CD14-positive monocyte (primary cell): ENCODE data around the gene SGMS1. TPM values are rescaled to one million over a fixed set of nuclear protein-coding genes. Genes with fewer than 3 reads are reported as not detected.

Experiments used
- DNase-seq, 3 donors: peaks; one replicate each; pipeline ENCODE4 v3.0.0-alpha.2; 2011 to 2022
- H2AFZ ChIP-seq: 2 replicates; pipeline ENCODE4 v1.6.0; 2012; ENCODE audit warnings: mild to moderate bottlenecking, low read depth, low read length, inconsistent platforms; ENCODE audit not compliant: insufficient read depth, poor library complexity, severe bottlenecking
- H3K27ac ChIP-seq, 2 donors: 1 replicate in 1 of 2; 2 replicates in 1 of 2; pipeline ENCODE4 v1.5.1; 2012 to 2013; ENCODE audit warnings: low read length in 2 of 2, control low read depth in 1 of 2, inconsistent platforms in 1 of 2, low read depth in 1 of 2, mild to moderate bottlenecking in 1 of 2
- H3K27me3 ChIP-seq, 2 donors: one replicate each; pipeline versions ENCODE4 v1.6.0 to v1.6.1; 2011 to 2013; ENCODE audit warnings: low read length in 2 of 2; ENCODE audit not compliant: control insufficient read depth in 2 of 2, insufficient read depth in 2 of 2
- H3K36me3 ChIP-seq, 2 donors: replicated peaks in 1 of 2; 1 replicate in 1 of 2; 2 replicates in 1 of 2; pipeline versions ENCODE4 v1.5.1 to v1.6.1; 2012 to 2013; ENCODE audit warnings: low read length in 2 of 2, control low read depth in 1 of 2, inconsistent platforms in 1 of 2, mild to moderate bottlenecking in 1 of 2; ENCODE audit not compliant: insufficient read depth in 2 of 2, control insufficient read depth in 1 of 2
- H3K4me1 ChIP-seq, 2 donors: 1 replicate in 1 of 2; 2 replicates in 1 of 2; pipeline versions ENCODE4 v1.5.1 to v1.6.1; 2012 to 2013; ENCODE audit warnings: low read length in 2 of 2, control low read depth in 1 of 2, inconsistent platforms in 1 of 2, mild to moderate bottlenecking in 1 of 2, moderate library complexity in 1 of 2; ENCODE audit not compliant: insufficient read depth in 2 of 2, control insufficient read depth in 1 of 2
- H3K4me2 ChIP-seq: replicated peaks from 2 replicates; pipeline ENCODE3; 2012; ENCODE audit warnings: low read length, moderate library complexity, mild to moderate bottlenecking; ENCODE audit not compliant: poor library complexity, severe bottlenecking; ENCODE audit errors: extremely low read depth
- H3K4me3 ChIP-seq, 3 experiments: fragments of 200-600 bp in 1 of 3; sonication (generic) in 1 of 3; replicated peaks in 1 of 3; 1 replicate in 2 of 3; 2 replicates in 1 of 3; pipeline ENCODE4 v1.5.1; 2011 to 2013; ENCODE audit warnings: low read length in 3 of 3, mild to moderate bottlenecking in 3 of 3, control low read depth in 2 of 3, low read depth in 2 of 3, inconsistent platforms in 1 of 3, moderate library complexity in 1 of 3
- H3K79me2 ChIP-seq: 2 replicates; pipeline ENCODE4 v1.6.0; 2012; ENCODE audit warnings: mild to moderate bottlenecking, control low read depth, inconsistent platforms, low read length, moderate library complexity; ENCODE audit not compliant: insufficient read depth
- H3K9ac ChIP-seq: 2 replicates; pipeline ENCODE4 v1.6.0; 2017; ENCODE audit warnings: low read length, mild to moderate bottlenecking; ENCODE audit not compliant: insufficient read depth, poor library complexity, severe bottlenecking
- H3K9me3 ChIP-seq, 2 donors: replicated peaks in 1 of 2; 1 replicate in 1 of 2; 2 replicates in 1 of 2; pipeline versions ENCODE4 v1.5.1 to v1.6.1; 2012 to 2013; ENCODE audit warnings: low read length in 2 of 2, control low read depth in 1 of 2; ENCODE audit not compliant: control insufficient read depth in 1 of 2, insufficient read depth in 1 of 2
- H4K20me1 ChIP-seq: 2 replicates; pipeline ENCODE4 v1.6.0; 2012; ENCODE audit warnings: mild to moderate bottlenecking, low read length, control low read depth, moderate library complexity; ENCODE audit not compliant: insufficient read depth
- H3K27ac Mint-ChIP-seq, 7 donors: one replicate each; pipeline ENCODE4 v1.8.0; 2020; ENCODE audit warnings: mild to moderate bottlenecking in 7 of 7, mixed read lengths in 7 of 7, moderate library complexity in 6 of 7, inconsistent platforms in 2 of 7
- H3K27me3 Mint-ChIP-seq, 3 donors: one replicate each; pipeline ENCODE4 v1.8.0; 2021 to 2022; ENCODE audit warnings: low read depth in 3 of 3, mild to moderate bottlenecking in 3 of 3, mixed read lengths in 3 of 3, moderate library complexity in 3 of 3, inconsistent platforms in 1 of 3
- H3K36me3 Mint-ChIP-seq, 2 donors: one replicate each; pipeline ENCODE4 v1.8.0; 2020; ENCODE audit warnings: mixed read lengths in 2 of 2, inconsistent platforms in 1 of 2, mild to moderate bottlenecking in 1 of 2
- H3K4me1 Mint-ChIP-seq: one replicate; pipeline ENCODE4 v1.8.0; 2020; ENCODE audit warnings: mild to moderate bottlenecking, mixed read lengths
- H3K4me3 Mint-ChIP-seq, 2 donors: one replicate each; pipeline ENCODE4 v1.8.0; 2020; ENCODE audit warnings: mild to moderate bottlenecking in 2 of 2, mixed read lengths in 2 of 2, moderate library complexity in 1 of 2
- H3K9me3 Mint-ChIP-seq, 7 donors: one replicate each; pipeline ENCODE4 v1.8.0; 2020 to 2022; ENCODE audit warnings: mixed read lengths in 7 of 7, mild to moderate bottlenecking in 6 of 7, moderate library complexity in 6 of 7, inconsistent platforms in 2 of 7
- WGBS: methylation state at CpG from one replicate; pipeline ENCODE4 v1.1.5; 2013; ENCODE audit warnings: missing lambda C conversion rate; ENCODE audit not compliant: insufficient coverage; 5-methylcytosine and 5-hydroxymethylcytosine counted together
- intact Hi-C, 2 donors: fragments of 100-400 bp; cut with micrococcal nuclease; formaldehyde crosslinking; loops; one replicate each; pipeline versions ENCODE4 v1.15.0 to v1.15.1; 2023
- polyA plus RNA-seq, 3 donors: library from polyadenylated mRNA; depleted of rRNA in 1 of 3; unstranded in 2 of 3; stranded (reverse) in 1 of 3; fragments of 300-500 nt in 2 of 3; fragments of >200 nt in 1 of 3; fragmentation: Illumina TruSeq in 2 of 3; gene quantifications; 1 replicate in 2 of 3; 2 replicates in 1 of 3; pipeline ENCODE4 v1.2.3, GENCODE V29; 2012 to 2021
- TF ChIP-seq, protein P1 (sequence below): fragments of 200-600 bp; IDR thresholded peaks from one replicate; pipeline ENCODE4 v1.8.0; 2022; ENCODE audit warnings: antibody characterized with exemption, mild to moderate bottlenecking

The SGMS1 gene
- polyA plus RNA-seq, 3 donors, result 19.5 to 20.6 (median 20.4) TPM

DNA sequence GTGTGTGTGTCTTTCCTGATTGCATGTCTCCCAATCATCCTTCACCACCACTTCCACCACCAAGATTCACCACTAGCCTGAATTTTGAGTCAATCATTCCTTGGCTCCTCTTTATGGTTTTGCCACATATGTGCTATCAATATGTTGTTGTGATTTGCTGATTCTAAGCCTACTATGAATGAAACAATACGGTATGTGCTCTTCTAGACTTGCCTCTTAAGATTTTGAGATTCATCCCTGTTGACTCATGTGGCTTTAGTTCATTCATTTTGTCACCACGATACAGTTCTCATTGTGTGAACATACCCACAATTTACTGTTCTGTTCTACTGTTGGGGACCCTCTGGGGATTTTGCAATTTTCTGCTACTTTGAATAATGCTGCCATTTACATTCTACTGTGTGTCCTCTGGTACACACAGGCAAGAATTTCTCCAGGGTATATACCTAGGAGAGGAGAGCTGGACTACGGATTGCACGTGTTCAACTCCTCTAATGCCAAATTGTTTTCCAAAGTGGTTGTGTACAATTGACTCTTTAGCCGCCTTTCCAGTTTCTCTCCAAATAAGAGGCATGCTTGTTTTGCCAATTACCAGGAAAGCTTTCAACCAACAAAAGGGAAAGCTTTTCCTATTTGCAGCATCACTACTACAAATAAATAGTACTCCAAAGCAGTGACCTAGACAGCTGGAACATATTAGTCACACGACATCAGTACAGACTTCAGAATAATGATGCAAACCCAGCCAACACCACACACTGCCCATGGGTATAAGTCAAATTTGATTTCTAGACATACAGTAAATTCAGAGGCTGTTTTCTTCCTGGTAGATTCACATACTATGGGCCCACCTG, 30.0 kb downstream of the SGMS1 start:
- Mint-ChIP-seq H3K4me1 (peaks cover 2% of the 10 kb centered on the region), H3K27ac (no peak overlapping the region), H3K4me3 (no peak overlapping the region), H3K9me3 (peaks cover 0 to 2% (median 0%) of the 10 kb centered on the region in 7 donors), H3K27me3 (peaks cover 0 to 1% (median 0%) of the 10 kb centered on the region in 3 donors), H3K36me3 (peaks cover 16 to 19% of the 10 kb centered on the region in 2 donors)
- peaks cover 3 to 12% of the 10 kb centered on the region in 2 donors for H3K36me3 ChIP-seq
- H3K4me1 ChIP-seq, result no peaks in the 10 kb centered on the region
- intact Hi-C loops, result no loop called here
- TF ChIP-seq, protein P1, sequence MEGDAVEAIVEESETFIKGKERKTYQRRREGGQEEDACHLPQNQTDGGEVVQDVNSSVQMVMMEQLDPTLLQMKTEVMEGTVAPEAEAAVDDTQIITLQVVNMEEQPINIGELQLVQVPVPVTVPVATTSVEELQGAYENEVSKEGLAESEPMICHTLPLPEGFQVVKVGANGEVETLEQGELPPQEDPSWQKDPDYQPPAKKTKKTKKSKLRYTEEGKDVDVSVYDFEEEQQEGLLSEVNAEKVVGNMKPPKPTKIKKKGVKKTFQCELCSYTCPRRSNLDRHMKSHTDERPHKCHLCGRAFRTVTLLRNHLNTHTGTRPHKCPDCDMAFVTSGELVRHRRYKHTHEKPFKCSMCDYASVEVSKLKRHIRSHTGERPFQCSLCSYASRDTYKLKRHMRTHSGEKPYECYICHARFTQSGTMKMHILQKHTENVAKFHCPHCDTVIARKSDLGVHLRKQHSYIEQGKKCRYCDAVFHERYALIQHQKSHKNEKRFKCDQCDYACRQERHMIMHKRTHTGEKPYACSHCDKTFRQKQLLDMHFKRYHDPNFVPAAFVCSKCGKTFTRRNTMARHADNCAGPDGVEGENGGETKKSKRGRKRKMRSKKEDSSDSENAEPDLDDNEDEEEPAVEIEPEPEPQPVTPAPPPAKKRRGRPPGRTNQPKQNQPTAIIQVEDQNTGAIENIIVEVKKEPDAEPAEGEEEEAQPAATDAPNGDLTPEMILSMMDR, result no peak
- no peak overlapping the region for H2AFZ ChIP-seq
- no peak overlapping the region for H3K4me2 ChIP-seq
- no peak overlapping the region for H3K9ac ChIP-seq
- H4K20me1 ChIP-seq, result peaks cover 13% of the 10 kb centered on the region
- H3K27me3 ChIP-seq, result no peaks in the 10 kb centered on the region
- no peaks in the 10 kb centered on the region for H3K79me2 ChIP-seq
- no peak for DNase-seq
- H3K4me3 ChIP-seq, result no peak overlapping the region
- 93% methylated on average over 5 of the region's 6 CpGs for WGBS
- H3K9me3 ChIP-seq, result no peaks in the 10 kb centered on the region
- H3K27ac ChIP-seq, result no peak overlapping the region

DNA sequence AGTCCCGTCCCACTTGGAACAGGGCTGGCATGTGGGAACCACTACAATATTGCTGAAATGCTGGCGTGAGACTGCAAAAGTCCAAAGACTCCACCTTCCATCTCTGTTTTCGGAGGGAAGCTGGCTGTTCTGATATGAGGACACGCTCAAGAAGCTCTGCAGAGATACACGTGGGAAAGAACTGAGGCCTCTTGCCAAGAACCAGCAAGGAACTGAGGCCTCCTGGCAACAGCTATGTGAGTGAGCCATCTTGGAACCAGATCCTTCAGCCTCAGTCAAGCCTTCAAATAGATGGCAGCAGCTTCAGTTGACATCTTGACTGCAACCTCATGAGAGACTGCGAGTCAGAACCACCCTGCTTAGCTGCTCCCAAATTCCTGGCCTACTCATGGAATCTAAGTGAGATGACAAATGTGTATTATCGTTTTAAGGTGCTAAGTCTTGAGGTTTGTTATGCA, 30.8 kb downstream of the SGMS1 start:
- no peak overlapping the region for H3K4me3 ChIP-seq
- TF ChIP-seq, protein P1, result no peak
- Mint-ChIP-seq H3K27me3 (peaks cover 0 to 1% (median 0%) of the 10 kb centered on the region in 3 donors), H3K4me1 (peaks cover 4% of the 10 kb centered on the region), H3K27ac (no peak overlapping the region), H3K36me3 (peaks cover 18 to 21% of the 10 kb centered on the region in 2 donors), H3K4me3 (no peak overlapping the region), H3K9me3 (peaks cover 0 to 2% (median 0%) of the 10 kb centered on the region in 7 donors)
- H3K9me3 ChIP-seq, result no peaks in the 10 kb centered on the region
- 96% methylated on average over 5 of the region's 7 CpGs for WGBS
- intact Hi-C loops, result no loop called here
- H3K27ac ChIP-seq, result no peak overlapping the region
- H3K27me3 ChIP-seq, result no peaks in the 10 kb centered on the region
- no peaks in the 10 kb centered on the region for H3K79me2 ChIP-seq
- no peak overlapping the region for H3K9ac ChIP-seq
- H3K4me2 ChIP-seq, result no peak overlapping the region
- peaks cover 3 to 13% of the 10 kb centered on the region in 2 donors for H3K36me3 ChIP-seq
- peaks cover 13% of the 10 kb centered on the region for H4K20me1 ChIP-seq
- H3K4me1 ChIP-seq, result no peaks in the 10 kb centered on the region
- no peak overlapping the region for H2AFZ ChIP-seq
- DNase-seq, result no peak
